Limb (tissue), 2 donors: Measurements from ENCODE around the gene SLC1A4.
A peak's percentile ranks its signal among the peaks of the same experiment; 100 is the strongest.
"Not testable (repeated sequence)": the region's sequence is repeated elsewhere in the genome, so short reads cannot be mapped to it uniquely, and the experiment has no call there.

Source experiments
- DNase-seq, 2 donors: peaks; one replicate each; pipeline ENCODE4 v3.0.0-alpha.2; 2016; ENCODE audit errors: extremely low spot score in 2 of 2

SLC1A4 gene

GRCh38 chr2:65025453-65026123 is 36.4 kb downstream of the SLC1A4 start:
- DNase-seq, result no peak

- no peak for DNase-seq
Measured at GRCh38 chr2:65026154-65026553, 37.0 kb downstream of the SLC1A4 start.

GRCh38 chr2:65026704-65027464 is 37.7 kb downstream of the SLC1A4 start:
- no peak for DNase-seq

GRCh38 chr2:65027616-65028244 is 38.5 kb downstream of the SLC1A4 start:
- DNase-seq, result no peak

GRCh38 chr2:65030476-65031332 is 41.5 kb downstream of the SLC1A4 start:
- no peak for DNase-seq

GRCh38 chr2:65031341-65032018 is 42.3 kb downstream of the SLC1A4 start:
- DNase-seq, result no peak

- no peak for DNase-seq
Measured at GRCh38 chr2:65032019-65032975, 43.1 kb downstream of the SLC1A4 start.

- DNase-seq, result no peak
Measured at GRCh38 chr2:65033178-65033577, 44.0 kb downstream of the SLC1A4 start.

- DNase-seq, result not testable (repeated sequence)
Measured at GRCh38 chr2:65033667-65034066, 44.5 kb downstream of the SLC1A4 start.

GRCh38 chr2:65035351-65035943 is 46.2 kb downstream of the SLC1A4 start:
- DNase-seq, result no peak

- no peak for DNase-seq
Measured at GRCh38 chr2:65037178-65037577, 48.0 kb downstream of the SLC1A4 start.

- DNase-seq, result no peak
Measured at GRCh38 chr2:65039640-65040039, 50.4 kb downstream of the SLC1A4 start.

- DNase-seq, result peak; percentile 81
Measured at GRCh38 chr2:65040400-65041261, 51.4 kb downstream of the SLC1A4 start.

- DNase-seq, result no peak
Measured at GRCh38 chr2:65043001-65043400, 53.8 kb downstream of the SLC1A4 start.

- no peak for DNase-seq
Measured at GRCh38 chr2:65044097-65044735, 55.0 kb downstream of the SLC1A4 start.

- no peak for DNase-seq
Measured at GRCh38 chr2:65045651-65046050, 56.5 kb downstream of the SLC1A4 start.

- DNase-seq, result no peak
Measured at GRCh38 chr2:65046633-65047407, 57.6 kb downstream of the SLC1A4 start.
